GM12892 (cell line): ENCODE measurements around the gene SRI.

ENCODE experiments used
- POLR2A ChIP-seq: IDR thresholded peaks from 2 replicates; pipeline ENCODE4 v1.6.1; 2011; ENCODE audit warnings: low read depth, low read length, control low read depth
- POLR2AphosphoS5 ChIP-seq: IDR thresholded peaks from 2 replicates; pipeline ENCODE4 v1.6.1; 2011; ENCODE audit warnings: low read depth, low read length, control low read depth
- TAF1 ChIP-seq: IDR thresholded peaks from 2 replicates; pipeline ENCODE4 v1.6.1; 2011; ENCODE audit warnings: low read depth, mild to moderate bottlenecking, control low read depth, low read length, borderline replicate concordance

DNA sequence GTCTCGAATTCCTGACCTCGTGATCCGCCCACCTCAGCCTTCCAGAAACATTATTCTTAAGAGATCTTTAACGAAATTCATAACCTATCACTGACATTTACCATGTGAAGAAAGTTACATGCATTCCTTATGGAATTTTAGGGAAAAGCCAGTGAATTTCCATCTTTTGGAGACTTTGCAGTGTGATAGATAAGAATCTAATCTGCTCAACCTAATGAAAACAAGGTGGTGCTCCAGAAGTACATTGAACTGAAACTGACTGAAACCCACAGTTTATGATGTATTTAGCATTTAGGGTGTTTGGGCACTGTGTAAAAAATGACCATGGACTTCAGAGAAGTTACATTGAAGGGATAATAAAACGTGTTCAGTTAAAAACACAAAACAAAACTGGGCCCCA lies 43.6 kb downstream of the SRI start:
- TF ChIP-seq POLR2AphosphoS5 (no peak), POLR2A (no peak), TAF1 (no peak)
